ENCODE data around the gene FAM83E. TPM values are rescaled to one million over a fixed set of nuclear protein-coding genes. Genes with fewer than 3 reads are reported as not detected.

Gene FAM83E
- total and polyA plus RNA-seq, 10 of the 15 experiments (the other 5 are each of a cell fraction or from before 2014, with no cell fraction given): 0.14 to 2.5 (median 0.33) TPM; not detected in 4

DNA sequence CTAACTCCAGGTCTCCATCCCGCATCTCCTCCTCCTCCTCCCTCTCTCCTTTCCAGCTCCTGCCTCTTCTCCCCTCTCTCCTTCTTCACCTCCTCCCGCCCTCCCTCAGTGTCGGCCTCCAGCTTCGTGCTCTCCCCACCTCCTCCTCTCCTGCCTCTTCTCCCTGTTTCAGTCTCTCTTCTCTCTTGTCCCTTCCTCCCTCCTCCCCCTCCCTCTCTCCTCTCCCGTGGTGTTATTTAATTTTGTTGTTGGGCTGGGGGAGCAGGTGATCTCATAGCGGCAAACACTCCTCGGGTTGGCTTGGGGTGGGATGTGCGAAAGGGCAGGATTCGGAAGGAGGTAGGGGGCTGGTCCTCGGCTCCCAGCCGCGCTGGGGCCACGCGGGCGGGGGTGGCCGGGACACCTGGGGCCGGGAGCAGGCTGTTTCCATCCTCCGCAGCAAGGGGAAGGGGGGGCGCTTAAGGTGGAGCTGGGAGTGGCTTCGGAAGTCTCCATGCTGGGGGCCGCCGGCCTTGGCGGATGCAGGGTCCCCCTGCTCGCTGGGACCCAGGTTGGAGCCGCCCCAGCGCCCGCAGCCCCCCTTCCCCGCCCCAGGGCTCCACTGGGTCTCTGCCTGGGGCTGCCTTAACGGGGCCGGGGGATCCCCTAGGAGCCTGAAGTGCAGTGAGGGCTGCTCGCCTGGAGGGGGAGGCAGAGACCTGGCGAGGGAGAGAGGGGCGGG lies 31.3 kb upstream of the FAM83E start, which contains the start of gene CA11 (continued):
- TF ChIP-seq, protein P1, sequence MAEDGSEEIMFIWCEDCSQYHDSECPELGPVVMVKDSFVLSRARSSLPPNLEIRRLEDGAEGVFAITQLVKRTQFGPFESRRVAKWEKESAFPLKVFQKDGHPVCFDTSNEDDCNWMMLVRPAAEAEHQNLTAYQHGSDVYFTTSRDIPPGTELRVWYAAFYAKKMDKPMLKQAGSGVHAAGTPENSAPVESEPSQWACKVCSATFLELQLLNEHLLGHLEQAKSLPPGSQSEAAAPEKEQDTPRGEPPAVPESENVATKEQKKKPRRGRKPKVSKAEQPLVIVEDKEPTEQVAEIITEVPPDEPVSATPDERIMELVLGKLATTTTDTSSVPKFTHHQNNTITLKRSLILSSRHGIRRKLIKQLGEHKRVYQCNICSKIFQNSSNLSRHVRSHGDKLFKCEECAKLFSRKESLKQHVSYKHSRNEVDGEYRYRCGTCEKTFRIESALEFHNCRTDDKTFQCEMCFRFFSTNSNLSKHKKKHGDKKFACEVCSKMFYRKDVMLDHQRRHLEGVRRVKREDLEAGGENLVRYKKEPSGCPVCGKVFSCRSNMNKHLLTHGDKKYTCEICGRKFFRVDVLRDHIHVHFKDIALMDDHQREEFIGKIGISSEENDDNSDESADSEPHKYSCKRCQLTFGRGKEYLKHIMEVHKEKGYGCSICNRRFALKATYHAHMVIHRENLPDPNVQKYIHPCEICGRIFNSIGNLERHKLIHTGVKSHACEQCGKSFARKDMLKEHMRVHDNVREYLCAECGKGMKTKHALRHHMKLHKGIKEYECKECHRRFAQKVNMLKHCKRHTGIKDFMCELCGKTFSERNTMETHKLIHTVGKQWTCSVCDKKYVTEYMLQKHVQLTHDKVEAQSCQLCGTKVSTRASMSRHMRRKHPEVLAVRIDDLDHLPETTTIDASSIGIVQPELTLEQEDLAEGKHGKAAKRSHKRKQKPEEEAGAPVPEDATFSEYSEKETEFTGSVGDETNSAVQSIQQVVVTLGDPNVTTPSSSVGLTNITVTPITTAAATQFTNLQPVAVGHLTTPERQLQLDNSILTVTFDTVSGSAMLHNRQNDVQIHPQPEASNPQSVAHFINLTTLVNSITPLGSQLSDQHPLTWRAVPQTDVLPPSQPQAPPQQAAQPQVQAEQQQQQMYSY (CRISPR knock-in tag; IDR thresholded peaks at IDR 0.05): no peak
- TF ChIP-seq KDM1A (IDR thresholded peaks at IDR 0.05; ENCODE audit: borderline replicate concordance): no peak
- TF ChIP-seq POU2F2 (IDR thresholded peaks at IDR 0.05; ENCODE audit: borderline replicate concordance, low read depth, low read length): 0 out of 3 replicates have a peak, but pooled peaks have one; percentile 9
- TF ChIP-seq TCF7 (IDR thresholded peaks at IDR 0.05; ENCODE audit: borderline replicate concordance): no peak
- no peak for TF ChIP-seq SPI1 (IDR thresholded peaks at IDR 0.05; ENCODE audit: borderline replicate concordance, insufficient read depth, low read depth, low read length)
- 0 out of 2 replicates have a peak, but pooled peaks have one; percentile 21 for TF ChIP-seq TCF3 (IDR thresholded peaks at IDR 0.05; ENCODE audit: borderline replicate concordance, insufficient read depth, low read depth, low read length)
- TF ChIP-seq RELA (IDR thresholded peaks at IDR 0.05; ENCODE audit: borderline replicate concordance, partially characterized antibody): no peak
- TF ChIP-seq EZH2 (IDR thresholded peaks at IDR 0.05; ENCODE audit: borderline replicate concordance, control insufficient read depth, low read depth, low read length): no peak
- no peak for TF ChIP-seq JUND (IDR thresholded peaks at IDR 0.05; ENCODE audit: low read depth, low read length)
- TF ChIP-seq ELK1 (IDR thresholded peaks at IDR 0.05; ENCODE audit: low read depth, low read length): no peak
- no peak for TF ChIP-seq NR2C1 (IDR thresholded peaks at IDR 0.05)
- TF ChIP-seq NBN (IDR thresholded peaks at IDR 0.05): peak; percentile 53; the same call in 1 of the 2 replicates
- no peak for TF ChIP-seq ZZZ3 (IDR thresholded peaks at IDR 0.05; ENCODE audit: control insufficient read depth, insufficient read length, low read depth)
- no peak for TF ChIP-seq CHD1 (IDR thresholded peaks at IDR 0.05; ENCODE audit: low read depth, low read length)
- TF ChIP-seq BMI1 (IDR thresholded peaks at IDR 0.05; ENCODE audit: borderline replicate concordance): no peak
- no peak for TF ChIP-seq IRF5 (IDR thresholded peaks at IDR 0.05; ENCODE audit: borderline replicate concordance)
- TF ChIP-seq, protein P2, sequence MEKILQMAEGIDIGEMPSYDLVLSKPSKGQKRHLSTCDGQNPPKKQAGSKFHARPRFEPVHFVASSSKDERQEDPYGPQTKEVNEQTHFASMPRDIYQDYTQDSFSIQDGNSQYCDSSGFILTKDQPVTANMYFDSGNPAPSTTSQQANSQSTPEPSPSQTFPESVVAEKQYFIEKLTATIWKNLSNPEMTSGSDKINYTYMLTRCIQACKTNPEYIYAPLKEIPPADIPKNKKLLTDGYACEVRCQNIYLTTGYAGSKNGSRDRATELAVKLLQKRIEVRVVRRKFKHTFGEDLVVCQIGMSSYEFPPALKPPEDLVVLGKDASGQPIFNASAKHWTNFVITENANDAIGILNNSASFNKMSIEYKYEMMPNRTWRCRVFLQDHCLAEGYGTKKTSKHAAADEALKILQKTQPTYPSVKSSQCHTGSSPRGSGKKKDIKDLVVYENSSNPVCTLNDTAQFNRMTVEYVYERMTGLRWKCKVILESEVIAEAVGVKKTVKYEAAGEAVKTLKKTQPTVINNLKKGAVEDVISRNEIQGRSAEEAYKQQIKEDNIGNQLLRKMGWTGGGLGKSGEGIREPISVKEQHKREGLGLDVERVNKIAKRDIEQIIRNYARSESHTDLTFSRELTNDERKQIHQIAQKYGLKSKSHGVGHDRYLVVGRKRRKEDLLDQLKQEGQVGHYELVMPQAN (conservative IDR thresholded peaks at IDR 0.05): no peak
- no peak for TF ChIP-seq SIN3A (IDR thresholded peaks at IDR 0.05; ENCODE audit: low read depth, low read length)
- TF ChIP-seq POLR2AphosphoS5 (IDR thresholded peaks at IDR 0.05; ENCODE audit: low read length): no peak
- no peak for TF ChIP-seq CEBPB (IDR thresholded peaks at IDR 0.05; ENCODE audit: borderline replicate concordance in 1 of 2, low read depth in 2 of 2, low read length in 2 of 2)
- TF ChIP-seq SMARCA5 (IDR thresholded peaks at IDR 0.05): no peak

Measured in GM12878 (cell line).